Rectal smooth muscle tissue (tissue), 1 donor: ENCODE measurements around the gene TBX1.

Experiments
- H3K27ac ChIP-seq: one replicate; pipeline ENCODE4 v1.7.0; 2013; ENCODE audit warnings: low read depth, low read length, inconsistent platforms
- H3K27me3 ChIP-seq: one replicate; pipeline ENCODE4 v1.7.0; 2013; ENCODE audit warnings: low read length; ENCODE audit not compliant: control insufficient read depth, insufficient read depth
- H3K36me3 ChIP-seq: one replicate; pipeline ENCODE4 v1.7.0; 2013; ENCODE audit warnings: low read length; ENCODE audit not compliant: control insufficient read depth, insufficient read depth
- H3K4me1 ChIP-seq: one replicate; pipeline ENCODE4 v1.7.0; 2013; ENCODE audit warnings: low read length; ENCODE audit not compliant: control insufficient read depth, insufficient read depth
- H3K4me3 ChIP-seq: one replicate; pipeline ENCODE4 v1.7.0; 2013; ENCODE audit warnings: low read length
- H3K9ac ChIP-seq: one replicate; pipeline ENCODE4 v1.7.0; 2013; ENCODE audit warnings: low read length

TBX1 gene

DNA sequence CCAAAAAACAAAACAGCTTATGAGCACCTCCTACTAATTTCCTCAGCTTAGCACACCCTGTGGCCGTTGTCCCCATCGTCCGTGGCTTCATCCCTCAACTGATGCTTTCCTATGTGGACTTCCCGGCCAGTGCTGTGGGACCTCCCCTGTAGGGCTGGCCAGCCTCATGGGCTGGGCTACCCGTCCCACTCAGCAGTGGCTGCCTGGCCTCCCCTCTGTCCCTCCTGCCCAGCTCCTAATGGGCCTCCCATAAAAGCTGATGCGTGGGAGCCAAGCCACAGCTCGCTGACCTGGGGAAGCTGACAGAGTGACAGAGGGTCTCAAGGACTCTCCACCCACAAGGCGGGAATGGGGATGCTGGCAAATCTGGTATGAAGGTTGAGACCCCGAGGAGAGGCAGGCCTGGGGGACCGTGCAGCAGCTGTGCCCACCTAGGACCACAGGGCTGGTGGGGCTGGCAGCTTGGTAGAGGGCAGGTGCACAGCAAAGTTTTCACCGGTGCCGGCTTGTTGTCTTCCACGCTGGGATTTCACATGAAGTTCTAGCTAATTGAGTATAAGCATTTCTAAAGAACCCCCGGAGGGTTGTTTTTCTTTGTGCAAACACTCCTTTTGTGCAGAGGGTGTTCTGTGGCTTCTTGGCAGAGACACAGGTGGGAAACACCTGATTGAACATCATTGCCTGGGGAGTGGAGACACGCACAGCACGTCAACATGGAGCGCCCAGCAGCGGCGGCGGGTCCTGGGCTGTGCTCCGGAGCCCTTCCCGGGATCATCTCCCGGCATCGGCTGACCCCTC is 23.2 kb downstream of the TBX1 start:
- Histone ChIP-seq H3K4me3 (no peak overlapping the region), H3K4me1 (no peaks in the 10 kb centered on the region), H3K9ac (no peak overlapping the region), H3K27ac (no peak overlapping the region), H3K36me3 (no peaks in the 10 kb centered on the region), H3K27me3 (peaks cover 3% of the 10 kb centered on the region)

DNA sequence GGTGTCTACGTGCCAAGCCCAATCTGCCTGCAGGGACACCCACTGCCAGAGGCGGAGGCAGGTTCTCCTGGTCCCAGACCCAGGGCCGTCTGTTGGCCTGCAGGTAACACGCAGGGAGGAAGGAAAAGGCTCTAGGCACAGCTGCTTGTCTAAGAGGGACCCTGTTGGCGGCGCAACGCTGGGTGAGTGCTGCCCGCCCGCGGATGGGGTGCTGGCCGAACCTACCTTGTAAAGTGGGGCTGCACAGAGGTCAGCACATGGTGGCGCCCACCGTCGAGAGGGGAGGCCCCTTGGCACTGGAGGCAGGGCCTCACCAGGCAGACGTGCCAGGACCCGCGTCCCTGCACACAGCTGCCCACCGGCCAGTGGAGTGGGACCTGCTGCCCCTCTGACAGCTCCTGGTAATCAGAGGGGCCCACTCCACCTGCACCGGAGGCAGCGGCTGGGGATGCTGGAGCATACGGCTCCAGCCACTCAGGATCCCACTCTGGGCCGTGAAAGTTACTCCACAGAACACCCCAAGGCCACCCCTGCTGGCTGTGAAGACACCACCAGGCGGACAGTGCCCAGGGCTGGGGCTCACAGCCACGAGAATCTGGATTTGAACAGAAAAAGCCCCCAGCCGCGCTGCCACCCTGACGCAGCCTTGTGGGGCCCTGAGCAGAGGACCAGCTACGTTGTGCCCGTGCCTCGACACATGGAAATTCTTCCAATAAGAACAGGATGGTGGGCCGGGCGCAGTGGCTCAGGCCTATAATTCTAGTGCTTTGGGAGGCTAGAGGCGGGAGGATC is 24.0 kb downstream of the TBX1 start:
- Histone ChIP-seq H3K4me3 (no peak overlapping the region), H3K27ac (no peak overlapping the region), H3K27me3 (peaks cover 3% of the 10 kb centered on the region)

DNA sequence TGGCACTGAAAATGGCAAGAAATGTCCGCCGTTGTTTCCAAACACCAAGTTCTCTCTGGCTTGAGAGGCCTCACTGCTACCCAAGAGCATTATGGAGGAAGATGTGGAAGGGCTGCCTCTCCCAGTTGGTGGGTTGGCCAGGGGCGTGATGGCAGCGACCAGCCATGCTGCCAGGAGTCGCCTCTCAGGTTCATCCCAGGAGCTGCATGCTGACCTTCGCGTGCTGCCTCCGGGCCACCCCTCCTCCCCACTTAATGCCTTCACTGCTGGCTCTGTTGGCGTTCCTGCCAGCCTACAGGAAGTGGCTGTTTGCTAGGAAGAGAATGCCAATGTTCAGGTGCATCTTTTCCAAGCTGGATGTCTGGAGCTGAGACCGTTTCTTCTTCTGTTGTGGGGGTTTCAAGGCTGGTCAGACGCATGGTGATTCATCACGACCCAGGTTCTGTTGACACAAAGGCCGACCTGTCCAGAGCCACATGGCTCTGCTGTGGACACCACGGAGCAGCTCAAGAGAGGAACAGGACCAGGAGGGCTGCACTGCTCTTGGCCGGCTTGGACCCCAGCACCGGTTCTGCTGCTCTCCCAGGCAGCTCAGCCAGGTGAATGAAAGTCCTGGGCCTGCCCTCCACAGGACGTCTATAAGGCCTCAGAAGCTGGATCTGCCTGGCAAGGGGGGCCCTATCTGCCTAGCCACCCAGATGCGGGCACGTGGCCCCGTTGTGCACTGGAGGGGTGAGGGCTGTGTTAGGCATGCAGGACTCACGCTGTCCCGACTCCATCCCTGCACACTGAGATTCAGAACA is 25.1 kb downstream of the TBX1 start:
- Histone ChIP-seq H3K27ac (no peak overlapping the region), H3K27me3 (peaks cover 3% of the 10 kb centered on the region), H3K4me3 (no peak overlapping the region), H3K36me3 (no peaks in the 10 kb centered on the region), H3K4me1 (no peaks in the 10 kb centered on the region), H3K9ac (no peak overlapping the region)

More for the DNA sequence above, 24.0 kb downstream of the TBX1 start:
- no peaks in the 10 kb centered on the region for H3K4me1 ChIP-seq
- H3K36me3 ChIP-seq = no peaks in the 10 kb centered on the region
- no peak overlapping the region for H3K9ac ChIP-seq

DNA sequence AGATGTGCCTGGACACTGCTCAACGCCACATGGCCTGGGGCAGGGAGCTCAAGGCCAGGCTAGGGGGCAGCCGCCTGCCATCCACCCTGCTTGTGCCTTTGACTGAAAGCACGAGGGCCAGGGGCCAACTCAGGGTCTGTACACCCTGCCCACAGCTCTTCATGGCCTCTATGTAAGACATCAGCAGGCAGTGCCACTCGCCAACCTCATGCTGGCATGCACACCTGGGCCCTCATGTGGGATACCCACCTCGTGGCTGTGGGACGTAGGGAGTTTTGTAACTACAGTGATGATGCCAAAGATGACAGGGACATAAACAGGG is 25.6 kb downstream of the TBX1 start:
- no peak overlapping the region for H3K9ac ChIP-seq
- H3K27me3 ChIP-seq = peaks cover 3% of the 10 kb centered on the region
- no peak overlapping the region for H3K27ac ChIP-seq
- no peak overlapping the region for H3K4me3 ChIP-seq
- no peaks in the 10 kb centered on the region for H3K4me1 ChIP-seq
- no peaks in the 10 kb centered on the region for H3K36me3 ChIP-seq

DNA sequence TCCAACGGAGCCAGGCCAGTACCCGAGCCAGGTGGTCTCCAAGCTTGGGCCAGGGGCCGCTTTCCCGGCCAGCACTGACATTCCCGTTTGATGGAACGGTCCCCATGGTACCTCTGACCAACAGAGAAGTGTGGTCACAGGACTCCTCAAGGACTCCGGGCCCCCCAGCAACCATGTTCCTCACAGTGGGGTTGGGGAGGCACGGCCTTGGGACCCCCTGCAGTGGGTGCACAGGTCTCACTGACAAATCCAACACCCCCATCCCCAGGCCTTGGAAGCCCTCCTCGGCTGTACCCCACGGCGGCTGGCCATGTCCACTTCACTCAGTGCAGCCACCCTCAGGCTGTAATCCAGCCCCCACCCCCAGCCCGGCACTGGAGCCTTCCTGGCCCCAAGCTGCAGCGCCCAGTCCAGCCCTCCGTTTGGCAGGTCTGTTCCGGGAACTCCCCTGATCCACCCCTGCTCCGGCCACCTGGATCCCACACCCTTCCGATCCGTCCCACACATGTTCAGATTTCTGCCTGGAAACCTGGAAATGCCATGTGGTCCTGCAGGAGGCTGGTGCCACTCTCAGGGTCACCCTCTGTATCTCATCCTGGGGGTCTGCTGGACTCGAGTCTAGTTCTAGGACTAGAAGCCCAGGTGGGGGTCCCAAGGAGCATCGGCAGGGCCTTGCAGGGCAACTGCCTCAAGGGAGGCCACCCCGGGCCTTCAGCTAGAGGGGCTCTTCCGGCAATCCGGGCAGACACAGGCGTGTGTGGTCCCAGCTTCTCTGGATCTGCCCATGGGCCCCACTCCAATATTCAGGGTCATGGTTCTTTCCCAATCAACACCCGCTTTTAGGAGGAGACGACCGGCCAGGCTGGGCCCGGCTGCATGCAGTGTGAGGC is 26.6 kb downstream of the TBX1 start:
- peaks cover 3% of the 10 kb centered on the region for H3K27me3 ChIP-seq
- no peaks in the 10 kb centered on the region for H3K36me3 ChIP-seq
- H3K9ac ChIP-seq = no peak overlapping the region
- no peak overlapping the region for H3K27ac ChIP-seq
- H3K4me3 ChIP-seq = no peak overlapping the region
- no peaks in the 10 kb centered on the region for H3K4me1 ChIP-seq

DNA sequence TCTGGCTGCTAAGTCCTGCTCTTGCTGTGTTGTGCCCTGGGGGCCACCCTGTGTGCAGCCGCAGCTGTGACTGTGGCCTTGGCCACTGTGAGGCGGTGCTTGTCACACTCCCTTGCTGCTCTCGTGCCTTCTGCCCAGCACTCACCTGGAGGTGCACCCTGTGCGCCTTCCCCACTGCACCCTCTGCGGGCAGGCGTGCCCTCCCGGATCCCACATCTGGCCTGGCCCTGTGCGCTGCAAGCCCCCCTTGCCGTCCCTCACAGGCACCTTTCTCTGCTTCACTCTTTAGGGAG is 27.2 kb downstream of the TBX1 start:
- Histone ChIP-seq H3K27me3 (peaks cover 3% of the 10 kb centered on the region), H3K36me3 (no peaks in the 10 kb centered on the region), H3K4me1 (no peaks in the 10 kb centered on the region), H3K27ac (no peak overlapping the region), H3K4me3 (no peak overlapping the region), H3K9ac (no peak overlapping the region)

DNA sequence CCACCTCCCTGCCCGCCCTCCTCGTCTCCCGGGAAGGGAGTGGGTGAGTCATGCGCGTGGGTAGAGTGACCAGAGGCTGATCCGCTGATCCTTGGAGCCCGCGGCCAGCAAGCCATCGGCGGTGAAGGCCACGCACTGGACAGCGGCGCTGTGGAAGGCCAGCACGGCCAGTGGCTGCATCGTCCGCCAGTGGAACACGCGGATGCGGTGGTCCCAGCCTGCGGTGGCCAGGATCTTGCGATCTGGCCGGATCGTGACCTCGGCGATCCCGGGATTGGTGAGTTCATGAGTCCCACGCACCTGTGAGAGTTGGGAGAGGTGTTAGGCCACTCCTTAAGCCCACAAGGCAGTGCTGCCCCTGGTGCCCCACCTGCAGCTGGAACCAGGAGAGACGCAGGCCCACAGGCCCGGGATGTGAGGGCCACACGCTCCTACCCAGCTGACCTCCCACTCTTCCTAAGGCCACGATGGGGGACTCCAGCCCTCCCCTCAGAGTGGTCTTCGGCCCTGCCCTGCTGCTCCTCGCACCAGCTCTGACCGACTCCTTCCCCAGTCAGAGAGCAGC is 28.2 kb downstream of the TBX1 start:
- no peak overlapping the region for H3K27ac ChIP-seq
- no peak overlapping the region for H3K9ac ChIP-seq
- no peak overlapping the region for H3K4me3 ChIP-seq
- H3K27me3 ChIP-seq = no peaks in the 10 kb centered on the region
- H3K4me1 ChIP-seq = no peaks in the 10 kb centered on the region
- H3K36me3 ChIP-seq = no peaks in the 10 kb centered on the region

DNA sequence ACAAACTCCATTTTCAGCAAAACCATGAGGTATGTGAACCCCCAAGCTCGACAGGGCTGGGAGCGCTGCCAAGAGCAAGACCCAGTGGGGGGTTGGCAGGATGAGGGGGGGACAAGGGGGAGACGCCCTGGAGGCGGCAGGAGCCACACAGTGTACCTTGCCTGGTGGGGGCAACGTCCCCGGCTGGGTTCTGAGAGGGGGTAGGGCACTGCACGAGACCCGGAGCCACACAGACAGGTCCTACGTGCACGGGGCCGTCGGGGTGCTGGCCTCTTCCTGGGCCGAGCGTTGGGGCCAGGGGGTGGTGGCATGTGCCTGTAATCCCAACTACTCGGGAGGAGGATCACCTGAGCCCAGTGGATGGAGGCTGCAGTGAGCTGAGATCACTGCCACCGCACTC is 28.8 kb downstream of the TBX1 start:
- no peak overlapping the region for H3K9ac ChIP-seq
- no peaks in the 10 kb centered on the region for H3K27me3 ChIP-seq
- H3K4me1 ChIP-seq = no peaks in the 10 kb centered on the region
- no peak overlapping the region for H3K4me3 ChIP-seq
- no peaks in the 10 kb centered on the region for H3K36me3 ChIP-seq
- no peak overlapping the region for H3K27ac ChIP-seq

DNA sequence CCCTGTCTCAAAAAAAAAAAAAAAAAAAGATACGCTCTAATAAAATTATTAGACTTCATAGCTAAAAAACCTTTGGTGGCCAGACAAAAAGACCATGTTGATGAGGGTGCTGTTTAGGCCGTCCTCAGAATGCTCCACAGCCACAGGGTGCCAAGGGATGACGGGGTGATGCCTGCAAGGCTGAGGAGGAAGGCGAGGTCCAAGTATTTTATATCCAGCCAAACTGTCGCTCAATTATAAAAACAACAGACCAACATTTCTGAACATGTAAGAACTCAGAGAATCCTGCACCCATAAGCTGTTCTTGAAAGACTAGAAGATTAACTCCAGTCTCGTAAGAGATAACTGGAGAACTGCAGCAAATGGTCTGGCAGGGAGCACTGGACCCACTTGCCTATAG is 29.2 kb downstream of the TBX1 start:
- Histone ChIP-seq H3K4me1 (no peaks in the 10 kb centered on the region), H3K4me3 (no peak overlapping the region), H3K9ac (no peak overlapping the region), H3K27me3 (no peaks in the 10 kb centered on the region), H3K36me3 (no peaks in the 10 kb centered on the region), H3K27ac (no peak overlapping the region)

DNA sequence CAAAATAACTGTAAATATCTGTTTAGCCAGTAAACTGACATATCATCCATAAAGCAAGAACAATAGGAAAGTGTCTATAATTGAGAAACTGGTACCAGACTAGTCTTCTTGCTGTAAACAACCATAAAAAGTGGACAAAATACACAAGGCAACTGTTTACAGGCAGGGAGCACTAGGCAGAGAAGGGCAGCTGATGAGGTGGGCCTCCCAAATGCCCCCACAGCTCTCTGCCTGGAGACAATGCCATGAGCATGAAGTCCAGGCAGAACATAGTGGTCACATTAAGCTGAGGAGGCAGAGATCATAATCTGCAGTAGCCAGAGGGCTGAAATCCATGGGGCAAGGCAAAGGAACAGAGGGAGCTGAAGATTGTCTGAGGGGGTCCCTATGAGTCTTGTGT is 30.7 kb downstream of the TBX1 start:
- no peaks in the 10 kb centered on the region for H3K4me1 ChIP-seq
- H3K4me3 ChIP-seq = no peak overlapping the region
- H3K27ac ChIP-seq = no peak overlapping the region
- no peaks in the 10 kb centered on the region for H3K27me3 ChIP-seq
- H3K9ac ChIP-seq = no peak overlapping the region
- H3K36me3 ChIP-seq = no peaks in the 10 kb centered on the region

DNA sequence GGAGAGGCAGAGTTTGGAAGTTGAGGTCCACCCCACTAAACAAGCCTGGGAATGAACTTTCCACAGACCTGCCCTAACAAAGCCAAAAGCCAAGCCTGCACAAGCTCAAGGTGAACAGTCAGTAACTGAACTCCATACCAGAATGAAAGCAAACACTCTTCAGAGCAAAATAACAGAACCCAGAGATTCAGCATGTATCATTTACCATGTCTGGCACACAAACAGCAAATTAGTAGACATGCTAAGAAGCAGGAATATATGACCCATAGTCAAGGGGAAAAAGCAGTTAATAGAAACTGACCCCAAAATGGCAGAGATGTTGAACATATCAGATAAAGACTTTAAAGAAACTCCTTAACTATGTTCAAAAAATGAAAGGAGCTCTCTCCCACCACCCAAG is 31.3 kb downstream of the TBX1 start:
- Histone ChIP-seq H3K36me3 (no peaks in the 10 kb centered on the region), H3K9ac (no peak overlapping the region), H3K27ac (no peak overlapping the region), H3K4me3 (no peak overlapping the region), H3K27me3 (no peaks in the 10 kb centered on the region), H3K4me1 (no peaks in the 10 kb centered on the region)
